Trophoblast cell (in vitro differentiated cells and primary cell): ENCODE data around the gene RPN1.

Source experiments
- DNase-seq, 2 donors: peaks; one replicate each; pipeline ENCODE4 v3.0.0-alpha.2; 2016
- H2AFZ ChIP-seq: 2 replicates; pipeline ENCODE4 v1.6.1; 2013; ENCODE audit warnings: low read length, moderate library complexity, mild to moderate bottlenecking; ENCODE audit not compliant: insufficient read depth, poor library complexity
- H2AK5ac ChIP-seq: 2 replicates; pipeline ENCODE4 v1.6.1; 2013; ENCODE audit warnings: mild to moderate bottlenecking, low read length
- H2BK120ac ChIP-seq: 2 replicates; pipeline ENCODE4 v1.6.1; 2013; ENCODE audit warnings: low read length, mild to moderate bottlenecking, moderate library complexity; ENCODE audit not compliant: insufficient read depth, poor library complexity
- H2BK12ac ChIP-seq: 2 replicates; pipeline ENCODE4 v1.6.1; 2013; ENCODE audit warnings: mild to moderate bottlenecking, low read length, moderate library complexity
- H2BK5ac ChIP-seq: 2 replicates; pipeline ENCODE4 v1.6.1; 2013; ENCODE audit warnings: low read length, low read depth, moderate library complexity, mild to moderate bottlenecking; ENCODE audit not compliant: poor library complexity
- H3K14ac ChIP-seq: 2 replicates; pipeline ENCODE4 v1.6.1; 2013; ENCODE audit warnings: mild to moderate bottlenecking, low read length
- H3K18ac ChIP-seq: 2 replicates; pipeline ENCODE4 v1.6.1; 2013; ENCODE audit warnings: mild to moderate bottlenecking, low read length
- H3K23ac ChIP-seq: 2 replicates; pipeline ENCODE4 v1.6.1; 2013; ENCODE audit warnings: low read length
- H3K27ac ChIP-seq: 2 replicates; pipeline ENCODE4 v1.5.1; 2013; ENCODE audit warnings: low read depth, mild to moderate bottlenecking, inconsistent platforms, low read length, moderate library complexity
- H3K27me3 ChIP-seq: 2 replicates; pipeline ENCODE4 v1.6.1; 2013; ENCODE audit warnings: inconsistent platforms, mild to moderate bottlenecking, low read length, moderate library complexity; ENCODE audit not compliant: insufficient read depth
- H3K36me3 ChIP-seq, 2 experiments: 1 replicate in 1 of 2; 2 replicates in 1 of 2; pipeline ENCODE4 v1.6.1; 2013; ENCODE audit warnings: low read length in 2 of 2, mild to moderate bottlenecking in 2 of 2, moderate library complexity in 1 of 2; ENCODE audit not compliant: insufficient read depth in 2 of 2, control insufficient read depth in 1 of 2
- H3K4ac ChIP-seq: 2 replicates; pipeline ENCODE4 v1.6.1; 2013; ENCODE audit warnings: low read depth, mild to moderate bottlenecking, low read length, moderate library complexity
- H3K4me1 ChIP-seq, 2 experiments: 1 replicate in 1 of 2; 2 replicates in 1 of 2; pipeline ENCODE4 v1.6.1; 2013; ENCODE audit warnings: low read length in 2 of 2, mild to moderate bottlenecking in 2 of 2, moderate library complexity in 1 of 2; ENCODE audit not compliant: insufficient read depth in 2 of 2, control insufficient read depth in 1 of 2
- H3K4me2 ChIP-seq: 2 replicates; pipeline ENCODE4 v1.6.1; 2013; ENCODE audit warnings: inconsistent platforms, mild to moderate bottlenecking, low read length, moderate library complexity
- H3K4me3 ChIP-seq: 2 replicates; pipeline ENCODE4 v1.5.1; 2013; ENCODE audit warnings: mild to moderate bottlenecking, low read depth, low read length, inconsistent platforms
- H3K79me1 ChIP-seq: one replicate; pipeline ENCODE4 v1.6.1; 2013; ENCODE audit warnings: low read length
- H3K79me2 ChIP-seq: 2 replicates; pipeline ENCODE4 v1.6.1; 2013; ENCODE audit warnings: low read length, mild to moderate bottlenecking; ENCODE audit not compliant: control insufficient read depth, insufficient read depth, poor library complexity
- H3K9ac ChIP-seq: 2 replicates; pipeline ENCODE4 v1.6.1; 2013; ENCODE audit warnings: mild to moderate bottlenecking, low read length
- H3K9me3 ChIP-seq: 2 replicates; pipeline ENCODE4 v1.6.1; 2013; ENCODE audit warnings: low read depth, mild to moderate bottlenecking, control low read depth, inconsistent platforms, low read length; ENCODE audit not compliant: insufficient read depth
- H4K12ac ChIP-seq: 2 replicates; pipeline ENCODE4 v1.6.1; 2013; ENCODE audit warnings: low read depth, mild to moderate bottlenecking, low read length, moderate library complexity
- H4K8ac ChIP-seq: 2 replicates; pipeline ENCODE4 v1.6.1; 2013; ENCODE audit warnings: low read depth, mild to moderate bottlenecking, low read length, moderate library complexity
- H4K91ac ChIP-seq: one replicate; pipeline ENCODE4 v1.6.1; 2013; ENCODE audit warnings: low read depth, mild to moderate bottlenecking, low read length, moderate library complexity
- WGBS: extraction: QIAGEN DNeasy Blood & Tissue Kit; methylation state at CpG from one replicate; pipeline ENCODE4 v1.1.7; 2013; ENCODE audit warnings: missing lambda C conversion rate; ENCODE audit not compliant: insufficient read length, insufficient coverage; ENCODE audit errors: extremely low coverage; 5-methylcytosine and 5-hydroxymethylcytosine counted together

RPN1 gene

GRCh38 chr3:128629936-128630335 lies 20.7 kb downstream of the RPN1 start:
- Histone ChIP-seq H2AK5ac (no peak overlapping the region), H3K4me1 (no peaks in the 10 kb centered on the region), H3K79me1 (no peaks in the 10 kb centered on the region), H2BK120ac (no peak overlapping the region), H3K18ac (no peak overlapping the region), H2AFZ (no peak overlapping the region), H3K23ac (no peak overlapping the region), H4K8ac (no peak overlapping the region), H3K79me2 (no peaks in the 10 kb centered on the region), H3K14ac (no peak overlapping the region), H3K36me3 (peaks cover 45 to 47% of the 10 kb centered on the region in 2 experiments), H2BK12ac (no peak overlapping the region), H3K9me3 (no peaks in the 10 kb centered on the region), H3K4me2 (no peak overlapping the region), H3K4ac (no peak overlapping the region), H3K4me3 (no peak overlapping the region), H4K12ac (no peak overlapping the region), H3K27ac (no peak overlapping the region), H4K91ac (no peak overlapping the region), H3K27me3 (no peaks in the 10 kb centered on the region), H3K9ac (peak overlapping the region; percentile 21), H2BK5ac (no peak overlapping the region)
- WGBS: no CpG with 5 or more reads among the region's 7 CpGs
- DNase-seq: no peak

- H3K27ac ChIP-seq: no peak overlapping the region
- peak overlapping the region; percentile 20 for H3K4me3 ChIP-seq
- no peak for DNase-seq
- no peak overlapping the region for H2BK12ac ChIP-seq
- no CpG with 5 or more reads among the region's 11 CpGs for WGBS
- no peaks in the 10 kb centered on the region for H3K79me2 ChIP-seq
- H3K14ac ChIP-seq: no peak overlapping the region
- no peaks in the 10 kb centered on the region for H3K79me1 ChIP-seq
- no peak overlapping the region for H4K8ac ChIP-seq
- no peaks in the 10 kb centered on the region for H3K4me1 ChIP-seq
- H2BK5ac ChIP-seq: no peak overlapping the region
- H2AFZ ChIP-seq: no peak overlapping the region
- H3K27me3 ChIP-seq: no peaks in the 10 kb centered on the region
- H3K18ac ChIP-seq: no peak overlapping the region
- peaks cover 58 to 72% of the 10 kb centered on the region in 2 experiments for H3K36me3 ChIP-seq
- no peaks in the 10 kb centered on the region for H3K9me3 ChIP-seq
- no peak overlapping the region for H3K9ac ChIP-seq
- H2AK5ac ChIP-seq: no peak overlapping the region
- H3K23ac ChIP-seq: no peak overlapping the region
- H2BK120ac ChIP-seq: no peak overlapping the region
- no peak overlapping the region for H3K4ac ChIP-seq
- H4K91ac ChIP-seq: no peak overlapping the region
- no peak overlapping the region for H3K4me2 ChIP-seq
- no peak overlapping the region for H4K12ac ChIP-seq
These were observed 25.1 kb downstream of the RPN1 start for GRCh38 chr3:128625409-128625945.

GRCh38 chr3:128624526-128625138 lies 26.0 kb downstream of the RPN1 start:
- H4K12ac ChIP-seq: no peak overlapping the region
- DNase-seq: no peak
- H3K79me1 ChIP-seq: no peaks in the 10 kb centered on the region
- no peak overlapping the region for H3K27ac ChIP-seq
- peaks cover 60 to 73% of the 10 kb centered on the region in 2 experiments for H3K36me3 ChIP-seq
- H3K4me1 ChIP-seq: no peaks in the 10 kb centered on the region
- H3K14ac ChIP-seq: no peak overlapping the region
- no peak overlapping the region for H4K91ac ChIP-seq
- no peak overlapping the region for H2AFZ ChIP-seq
- no peak overlapping the region for H2BK12ac ChIP-seq
- H3K9me3 ChIP-seq: no peaks in the 10 kb centered on the region
- no peak overlapping the region for H2BK120ac ChIP-seq
- no peak overlapping the region for H4K8ac ChIP-seq
- no peak overlapping the region for H2AK5ac ChIP-seq
- no peak overlapping the region for H3K18ac ChIP-seq
- H2BK5ac ChIP-seq: no peak overlapping the region
- WGBS: no CpG with 5 or more reads among the region's 11 CpGs
- H3K27me3 ChIP-seq: no peaks in the 10 kb centered on the region
- no peak overlapping the region for H3K23ac ChIP-seq
- no peak overlapping the region for H3K9ac ChIP-seq
- no peak overlapping the region for H3K4me2 ChIP-seq
- no peak overlapping the region for H3K4ac ChIP-seq
- H3K4me3 ChIP-seq: no peak overlapping the region
- no peaks in the 10 kb centered on the region for H3K79me2 ChIP-seq

DNA sequence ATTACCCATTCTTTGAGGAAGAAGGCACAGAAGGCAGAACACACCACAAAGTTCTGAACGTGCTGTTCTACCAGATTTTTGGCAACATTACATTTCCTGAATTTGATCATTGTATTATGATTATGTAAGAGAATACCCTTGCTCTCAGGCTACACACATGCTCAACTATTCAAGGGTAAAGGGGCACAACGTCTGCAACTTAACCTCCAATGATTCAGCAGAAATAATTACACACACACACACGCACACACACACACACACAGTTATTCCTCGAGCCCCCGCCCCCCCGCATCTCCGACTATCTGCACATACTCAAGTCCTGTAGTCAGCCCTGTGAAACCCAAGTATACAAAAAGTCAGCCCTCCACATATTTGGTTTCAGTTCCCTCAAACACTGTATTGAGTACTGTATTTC lies 26.8 kb downstream of the RPN1 start:
- no CpG with 5 or more reads among the region's 7 CpGs for WGBS
- H3K79me1 ChIP-seq: no peaks in the 10 kb centered on the region
- H3K4me2 ChIP-seq: no peak overlapping the region
- H4K12ac ChIP-seq: no peak overlapping the region
- H2AFZ ChIP-seq: no peak overlapping the region
- H2AK5ac ChIP-seq: no peak overlapping the region
- H4K8ac ChIP-seq: no peak overlapping the region
- H2BK12ac ChIP-seq: no peak overlapping the region
- no peak overlapping the region for H4K91ac ChIP-seq
- H3K23ac ChIP-seq: no peak overlapping the region
- no peak overlapping the region for H2BK120ac ChIP-seq
- H3K4me3 ChIP-seq: no peak overlapping the region
- no peak overlapping the region for H2BK5ac ChIP-seq
- H3K4me1 ChIP-seq: no peaks in the 10 kb centered on the region
- H3K9ac ChIP-seq: no peak overlapping the region
- H3K9me3 ChIP-seq: no peaks in the 10 kb centered on the region
- H3K27ac ChIP-seq: no peak overlapping the region
- peaks cover 63 to 82% of the 10 kb centered on the region in 2 experiments for H3K36me3 ChIP-seq
- no peak overlapping the region for H3K18ac ChIP-seq
- H3K14ac ChIP-seq: no peak overlapping the region
- H3K79me2 ChIP-seq: no peaks in the 10 kb centered on the region
- no peak for DNase-seq
- no peak overlapping the region for H3K4ac ChIP-seq
- H3K27me3 ChIP-seq: no peaks in the 10 kb centered on the region
